ENCODE results near the gene PTPRR. TPM values are rescaled to one million over a fixed set of nuclear protein-coding genes. Genes with fewer than 3 reads are reported as not detected.

Gene PTPRR
- total and polyA plus RNA-seq, 2 of the 4 experiments (the other 2 are of a cell fraction), result 0.18 to 0.21 TPM

GRCh38 chr12:70890895-70891832, 29.4 kb downstream of the PTPRR start:
- intact Hi-C loops (cut with micrococcal nuclease) (no loop called here), dilution Hi-C loops (cut with HindIII; ENCODE audit: low sequenced_read_pairs, unreplicated experiment) (no loop called here), in situ Hi-C loops (cut with MboI; ENCODE audit: low sequenced_read_pairs) (no loop called here)
- Histone ChIP-seq H3K79me1 (ENCODE audit: low read depth in 1 of 2, low read length in 2 of 2) (no peaks in the 10 kb centered on the region), H3K18ac (ENCODE audit: low read depth, low read length) (no peak overlapping the region), H3K9ac (ENCODE audit: low read depth, low read length) (no peak overlapping the region), H3K56ac (ENCODE audit: extremely low read depth, insufficient read depth, low read length) (no peak overlapping the region), H3K23ac (ENCODE audit: low read depth, low read length) (no peak overlapping the region), H4K5ac (ENCODE audit: low read depth, low read length) (no peak overlapping the region), H3K9me1 (ENCODE audit: insufficient read depth, low read length) (no peaks in the 10 kb centered on the region), H3K36me3 (ENCODE audit: control insufficient read depth, insufficient read depth, low read length) (no peaks in the 10 kb centered on the region), H3K9me3 (ENCODE audit: control insufficient read depth, insufficient read depth, low read length) (no peaks in the 10 kb centered on the region; the same call in 1 of the 2 replicates), H3K4me2 (ENCODE audit: low read depth, low read length) (no peak overlapping the region), H3K27me3 (ENCODE audit: control insufficient read depth, insufficient read depth, low read length) (no peaks in the 10 kb centered on the region), H4K8ac (ENCODE audit: low read depth in 2 of 2, low read length in 2 of 2) (no peak overlapping the region), H3K4ac (ENCODE audit: low read depth, low read length) (no peak overlapping the region), H4K20me1 (ENCODE audit: insufficient read depth, low read length) (no peaks in the 10 kb centered on the region), H2AK9ac (replicated peaks; ENCODE audit: low read depth, low read length, poor library complexity) (no peak overlapping the region), H3K4me1 (ENCODE audit: control insufficient read depth, insufficient read depth, low read length) (no peaks in the 10 kb centered on the region), H2AK5ac (ENCODE audit: low read depth, low read length) (no peak overlapping the region), H2BK15ac (ENCODE audit: low read depth, low read length) (no peak overlapping the region), H3K14ac (replicated peaks; ENCODE audit: low read depth, low read length) (no peak overlapping the region), H2BK120ac (ENCODE audit: low read depth, low read length) (no peak overlapping the region), H4K91ac (ENCODE audit: insufficient read depth, low read depth, low read length) (no peak overlapping the region), H3K27ac (ENCODE audit: insufficient read depth, low read length) (no peak overlapping the region), H3K4me3 (ENCODE audit: insufficient read depth, low read depth, low read length) (no peak overlapping the region), H2AFZ (replicated peaks; ENCODE audit: low read length, poor library complexity) (no peak overlapping the region), H2BK20ac (ENCODE audit: low read depth, low read length) (no peak overlapping the region), H2BK5ac (ENCODE audit: low read depth, low read length, poor library complexity, severe bottlenecking) (no peak overlapping the region)
- no peak for ATAC-seq (ENCODE audit: low read depth)
- BruUV-seq (replicated peaks), result no TSS peak
- ChIA-PET CTCF (no interaction called here), POLR2A (ENCODE audit: unreplicated experiment) (no interaction called here)
- no peak for DNase-seq
- WGBS, 2 experiments (ENCODE audit: extremely low coverage in 2 of 2, insufficient read length in 1 of 2), result no CpG with 5 or more reads among the region's 1 CpG
- no peak for TF ChIP-seq CTCF (conservative IDR thresholded peaks at IDR 0.05; ENCODE audit: low read depth, low read length)
- no peak for TF ChIP-seq SMC3 (IDR thresholded peaks at IDR 0.05; ENCODE audit: low read depth, low read length)
- TF ChIP-seq MAFK (IDR thresholded peaks at IDR 0.05; ENCODE audit: low read depth, low read length), result no peak
- no peak for TF ChIP-seq RAD21 (IDR thresholded peaks at IDR 0.05; ENCODE audit: low read length)
- TF ChIP-seq USF2 (IDR thresholded peaks at IDR 0.05; ENCODE audit: low read depth, low read length), result no peak
- TF ChIP-seq RCOR1 (IDR thresholded peaks at IDR 0.05; ENCODE audit: insufficient replicate concordance, low read length), result no peak
- no peak for TF ChIP-seq RFX5 (IDR thresholded peaks at IDR 0.05; ENCODE audit: low read depth, low read length)
- TF ChIP-seq MXI1 (IDR thresholded peaks at IDR 0.05; ENCODE audit: borderline replicate concordance, low read depth, low read length), result no peak
- no peak for TF ChIP-seq CHD1 (IDR thresholded peaks at IDR 0.05; ENCODE audit: low read depth, low read length)
- TF ChIP-seq NFE2L2 (IDR thresholded peaks at IDR 0.05; ENCODE audit: low read depth, low read length), result no peak
- TF ChIP-seq POLR2A (IDR thresholded peaks at IDR 0.05; ENCODE audit: low read depth, low read length), result no peak
- TF ChIP-seq BHLHE40 (IDR thresholded peaks at IDR 0.05; ENCODE audit: low read depth, low read length), result no peak
- TF ChIP-seq ELK1 (IDR thresholded peaks at IDR 0.05; ENCODE audit: borderline replicate concordance, low read depth, low read length), result no peak
- TF ChIP-seq MAZ (IDR thresholded peaks at IDR 0.05; ENCODE audit: borderline replicate concordance, low read depth, low read length), result no peak
- no peak for TF ChIP-seq FOS (IDR thresholded peaks at IDR 0.05; ENCODE audit: low read depth, low read length)

Data from IMR-90 (cell line).